IPS-NIHi7 (cell line): Measurements from ENCODE around the gene PKD2L1.
"Not testable (repeated sequence)": the region's sequence is repeated elsewhere in the genome, so short reads cannot be mapped to it uniquely, and the experiment has no call there.

ENCODE experiments used
- DNase-seq: peaks from one replicate; pipeline ENCODE4 v3.0.0; 2012; ENCODE audit warnings: mixed read lengths; ENCODE audit errors: extremely low spot score

Gene PKD2L1

GRCh38 chr10:100333661-100334440 lies 3.8 kb upstream of the PKD2L1 start:
- DNase-seq, result no peak

DNA sequence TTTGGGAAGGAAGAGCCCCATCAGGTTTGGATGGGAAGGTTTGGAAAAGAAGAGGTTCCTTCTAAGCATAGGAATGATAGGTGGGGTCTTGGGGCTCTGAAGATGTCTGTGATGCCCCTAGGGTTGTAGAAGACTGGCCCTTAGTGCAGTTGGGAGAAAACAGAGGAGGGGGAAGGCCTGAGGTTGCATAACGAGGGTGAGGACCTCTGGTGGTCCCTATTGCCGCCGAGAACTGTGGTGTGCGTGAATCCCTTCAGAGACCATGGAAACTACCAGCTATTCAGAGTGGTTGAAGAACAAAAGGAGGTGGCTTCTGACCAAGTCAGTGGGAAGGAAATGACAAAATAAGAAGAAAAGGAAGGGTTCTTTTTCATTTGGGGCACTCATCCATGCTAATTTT lies 3.1 kb upstream of the PKD2L1 start:
- DNase-seq, result no peak

DNA sequence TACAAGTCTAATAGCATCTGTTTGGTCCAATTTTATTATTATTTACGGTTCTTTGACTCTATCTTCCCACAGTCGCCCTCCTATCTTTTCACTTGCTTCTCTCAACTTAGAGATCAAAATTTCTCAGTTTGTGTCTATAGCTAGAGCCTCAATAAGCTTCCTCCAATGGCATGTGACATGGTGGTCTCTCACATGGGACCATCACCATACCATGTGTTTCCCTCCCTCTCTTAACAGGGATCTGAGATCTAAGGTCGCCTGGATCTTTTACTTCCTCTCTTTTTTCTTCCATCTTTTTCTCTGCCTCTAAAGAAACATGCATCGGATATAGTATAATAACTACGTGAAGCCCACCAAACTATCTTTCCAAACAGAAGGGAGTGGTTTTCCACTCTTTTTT lies 1.8 kb downstream of the PKD2L1 start:
- DNase-seq, result no peak

DNA sequence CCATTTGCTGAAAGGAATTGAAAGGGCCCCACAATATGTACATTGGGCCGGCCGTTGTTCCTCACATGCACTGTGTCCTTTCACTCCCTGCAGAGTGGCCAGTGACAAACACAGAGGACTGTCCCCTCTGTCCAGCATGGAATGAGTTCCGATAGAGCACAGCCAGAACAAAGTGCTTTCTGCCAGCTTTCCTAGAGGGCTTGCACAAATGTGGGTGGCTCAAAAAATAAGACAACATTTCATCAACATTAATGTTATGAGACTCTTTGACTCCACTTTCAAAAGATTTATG lies 2.4 kb downstream of the PKD2L1 start:
- DNase-seq, result no peak

DNA sequence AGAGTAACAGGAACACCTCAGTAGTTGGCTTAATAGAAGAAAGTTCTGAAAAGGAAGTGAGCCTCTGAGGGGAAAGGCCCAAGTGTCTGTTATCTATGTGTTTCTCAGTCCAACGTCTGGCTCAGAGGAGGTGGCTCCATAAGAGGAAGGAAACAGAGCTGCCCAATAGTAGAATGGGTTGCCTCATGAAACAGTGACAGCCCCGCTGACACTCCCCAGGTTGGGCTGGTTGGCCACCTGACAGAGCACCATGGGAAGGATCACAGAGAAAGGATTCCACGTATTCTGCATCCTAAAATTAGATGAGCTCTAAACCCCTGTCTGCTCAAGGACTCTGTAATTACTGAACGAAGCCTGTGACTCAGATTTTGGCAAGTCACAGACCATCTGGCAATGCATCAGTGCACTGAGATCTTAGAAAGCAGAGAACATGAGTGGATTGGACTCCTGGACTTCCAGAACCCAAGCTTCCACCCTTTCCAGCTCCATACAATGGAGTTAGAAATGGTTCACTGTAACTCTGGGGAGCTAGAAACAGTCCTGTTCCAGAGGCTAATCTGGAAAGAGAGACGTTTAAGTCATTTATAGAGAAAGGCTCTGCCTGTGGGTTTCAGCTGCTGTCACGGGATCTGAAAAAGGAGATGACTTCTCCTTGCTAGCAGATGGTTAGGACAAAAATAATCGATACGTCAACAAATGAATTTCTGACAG lies 2.9 kb downstream of the PKD2L1 start:
- DNase-seq, result no peak

DNA sequence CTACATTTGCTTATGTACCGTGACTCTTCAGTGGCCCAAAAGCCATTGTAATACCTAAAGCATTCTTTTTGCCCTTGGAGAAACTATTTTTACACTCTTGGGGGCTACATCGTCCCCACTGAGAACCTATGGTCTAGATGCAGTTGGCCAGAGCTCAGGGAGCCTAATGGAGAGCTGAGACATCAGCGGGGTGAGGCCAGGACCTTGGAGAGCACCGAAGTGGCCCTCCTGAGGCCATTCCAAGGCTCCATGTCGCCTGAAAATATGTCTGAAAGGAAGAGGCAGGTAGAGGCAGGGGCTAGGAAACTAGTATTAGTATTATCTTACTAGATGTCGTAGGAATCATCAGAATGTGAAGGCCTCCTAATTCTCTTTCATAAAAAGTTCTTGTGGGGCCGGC lies 4.9 kb downstream of the PKD2L1 start:
- DNase-seq, result peak; percentile 81

GRCh38 chr10:100319707-100320402 lies 10.2 kb downstream of the PKD2L1 start:
- no peak for DNase-seq

- no peak for DNase-seq
Observed at GRCh38 chr10:100318207-100318606, 11.8 kb downstream of the PKD2L1 start.

DNA sequence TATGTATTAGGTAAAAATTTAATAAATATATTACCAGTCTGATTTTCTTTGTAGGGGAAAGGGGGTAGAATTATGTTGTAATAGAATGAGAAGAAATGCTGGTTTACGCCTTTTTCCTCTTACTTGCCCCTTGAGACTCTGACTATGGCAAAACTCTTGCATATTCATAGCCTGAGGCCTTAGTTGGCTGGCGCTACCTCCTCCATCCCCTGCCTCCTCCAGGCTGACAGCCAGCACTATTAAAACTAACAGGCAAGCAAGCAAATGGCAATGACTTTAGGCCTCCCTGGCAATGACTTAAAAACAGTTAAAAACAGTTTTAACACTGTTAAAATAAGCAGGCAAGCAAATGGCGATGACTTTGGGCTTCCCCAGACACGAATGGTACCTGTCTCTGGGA lies 14.4 kb downstream of the PKD2L1 start:
- DNase-seq, result peak; percentile 31

- no peak for DNase-seq
Observed at GRCh38 chr10:100311298-100311697, 18.7 kb downstream of the PKD2L1 start.

DNA sequence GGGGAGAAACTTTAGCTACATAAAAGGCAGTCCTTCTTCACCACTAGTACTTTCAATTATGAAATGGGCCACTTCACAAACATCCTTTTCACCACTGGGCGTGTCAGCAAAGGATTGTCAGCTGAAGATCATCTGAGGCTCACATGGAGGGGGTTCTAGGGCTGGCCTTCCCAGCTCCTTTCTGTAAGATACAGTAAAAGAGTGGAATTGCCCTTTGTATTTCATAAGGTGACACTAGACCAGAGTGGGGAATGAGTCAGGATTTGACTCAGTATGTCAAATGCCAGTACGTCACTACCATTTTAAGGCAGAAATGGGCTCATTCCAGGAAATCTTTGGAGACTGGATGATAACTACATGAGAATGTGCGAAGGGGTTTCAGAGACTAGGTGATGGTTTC lies 22.3 kb downstream of the PKD2L1 start:
- DNase-seq, result no peak

DNA sequence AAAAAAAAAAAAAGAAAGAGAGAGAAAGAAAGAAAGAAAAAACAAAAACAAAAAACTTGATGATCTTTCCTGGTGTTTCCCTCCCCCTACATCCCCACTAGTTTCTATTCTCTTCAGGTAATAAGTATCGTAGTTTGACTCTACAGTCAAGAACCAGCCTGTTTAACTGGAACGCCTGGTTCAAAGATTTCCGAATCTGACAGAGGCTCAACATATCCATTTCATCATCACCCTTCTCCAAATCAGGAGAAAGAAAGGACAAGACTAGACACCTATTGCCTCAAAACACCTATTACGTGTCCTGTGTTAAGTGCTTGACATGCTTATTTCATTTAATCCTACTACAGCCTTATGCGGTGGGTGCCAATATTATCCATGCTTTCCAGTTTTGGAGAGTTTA lies 23.2 kb downstream of the PKD2L1 start:
- DNase-seq, result no peak

GRCh38 chr10:100304414-100304813 lies 25.6 kb downstream of the PKD2L1 start:
- DNase-seq, result no peak

GRCh38 chr10:100303724-100304319 lies 26.2 kb downstream of the PKD2L1 start:
- DNase-seq, result peak; percentile 60

- not testable (repeated sequence) for DNase-seq
Observed at GRCh38 chr10:100301123-100301522, 28.9 kb downstream of the PKD2L1 start.

- DNase-seq, result no peak
Observed at GRCh38 chr10:100297242-100297641, 32.8 kb downstream of the PKD2L1 start.

DNA sequence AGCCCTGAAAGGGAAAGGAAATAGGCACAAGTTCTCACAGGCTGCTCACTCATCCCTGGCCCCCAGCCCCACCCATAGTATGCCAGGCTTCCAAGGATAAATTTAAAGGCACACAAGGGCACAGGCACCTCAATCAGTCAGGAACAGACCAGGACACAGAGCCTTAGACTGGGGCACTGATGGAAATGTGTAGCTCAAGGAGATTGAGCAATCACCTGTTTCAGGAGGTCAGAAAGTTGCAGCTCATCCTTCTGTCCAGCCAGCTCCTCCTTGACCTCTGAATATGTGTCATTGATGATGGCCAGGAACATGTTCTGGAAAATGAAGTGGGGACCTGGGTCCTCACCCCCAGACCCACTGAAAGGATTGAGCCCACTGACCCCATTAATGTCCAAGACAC lies 37.0 kb downstream of the PKD2L1 start:
- no peak for DNase-seq

DNA sequence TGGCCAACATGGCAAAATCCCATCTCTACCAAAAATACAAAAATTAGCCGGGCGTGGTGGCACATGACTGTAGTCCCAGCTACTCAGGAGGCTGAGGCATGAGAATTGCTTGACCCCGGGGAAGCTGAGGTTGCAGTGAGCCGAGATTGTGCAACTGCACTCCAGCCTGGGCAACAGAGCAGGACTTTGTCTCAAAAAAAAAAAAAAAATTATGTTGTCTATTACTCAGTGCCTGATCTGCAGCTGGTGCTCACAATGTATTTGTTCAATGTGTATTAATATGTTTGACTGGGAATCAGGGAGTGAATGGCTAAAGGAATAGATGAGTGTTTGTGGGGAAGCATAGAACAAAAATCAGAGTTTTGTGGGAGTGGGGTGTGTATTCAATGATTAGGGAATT lies 37.7 kb downstream of the PKD2L1 start:
- not testable (repeated sequence) for DNase-seq

DNA sequence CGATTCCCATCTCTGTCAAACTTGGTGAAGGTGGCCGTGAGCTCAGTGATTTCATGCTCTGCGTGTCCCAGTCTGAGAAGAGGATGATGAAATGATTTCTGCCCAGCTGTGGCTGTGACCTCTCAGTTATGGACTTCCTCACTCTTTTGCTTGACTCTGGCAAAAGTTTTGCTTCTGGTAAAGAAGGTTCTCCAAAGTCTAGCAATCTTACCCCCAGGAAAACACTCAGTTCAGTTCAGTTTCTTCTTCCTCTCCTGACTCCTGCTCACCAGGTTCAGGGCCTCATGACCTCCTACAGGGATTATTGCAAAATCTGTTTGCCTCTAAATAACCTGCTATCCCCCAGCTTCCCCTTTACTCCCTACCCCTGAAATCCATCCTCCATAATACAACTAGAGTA lies 38.7 kb downstream of the PKD2L1 start:
- DNase-seq, result no peak

DNA sequence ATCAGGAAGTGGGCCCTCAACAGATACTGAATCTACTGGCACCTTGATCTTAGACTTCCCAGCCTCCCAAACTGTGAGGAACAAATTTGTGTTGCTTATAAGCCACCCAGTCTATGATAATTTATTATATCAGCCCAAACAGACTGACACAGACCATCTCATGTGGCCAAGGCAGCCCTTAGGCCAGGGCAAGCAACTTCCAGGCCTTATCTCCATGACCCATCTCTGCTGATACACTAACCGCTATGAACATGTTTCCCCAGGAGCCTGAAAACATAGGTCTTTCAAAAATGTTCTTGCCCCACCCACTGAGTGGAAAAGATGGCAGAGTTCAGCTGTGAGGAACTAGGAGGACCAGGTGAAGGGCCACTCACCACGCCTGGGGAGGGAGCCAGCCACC lies 40.4 kb downstream of the PKD2L1 start:
- no peak for DNase-seq

- no peak for DNase-seq
Observed at GRCh38 chr10:100288196-100288595, 41.8 kb downstream of the PKD2L1 start.

- DNase-seq, result no peak
Observed at GRCh38 chr10:100287756-100288155, 42.3 kb downstream of the PKD2L1 start.
